H1 (cell line): ENCODE data around the gene HMGB3. TPM values are rescaled to one million over a fixed set of nuclear protein-coding genes. Genes with fewer than 3 reads are reported as not detected.

Source experiments
- CTCF ChIA-PET: fragments of 300-600 bp; sonication (Branson Sonifier 250); formaldehyde crosslinking; loops from one replicate; lab custom pipeline; 2021; ENCODE audit not compliant: partially characterized antibody; lab: Charles Lee
- POLR2A ChIA-PET: fragments of 300-600 bp; sonication (Branson Sonifier 250); formaldehyde crosslinking; loops from one replicate; lab custom pipeline; 2021; ENCODE audit warnings: inconsistent platforms; ENCODE audit not compliant: partially characterized antibody; lab: Charles Lee
- DNase-seq, 2 experiments: peaks; one replicate each; pipeline versions ENCODE4 v3.0.0 to v3.0.0-alpha.2; 2010 to 2022; ENCODE audit warnings: low spot score in 2 of 2, low read depth in 1 of 2, mixed read lengths in 1 of 2
- FAIRE-seq: peaks from 2 replicates; lab custom pipeline; 2011; peaks lifted over from hg19 to GRCh38; lab: Jason Lieb, UNC
- H2AFZ ChIP-seq: 2 replicates; pipeline ENCODE4 v1.8.1; 2012; ENCODE audit warnings: low read length, inconsistent platforms
- H2AK5ac ChIP-seq: 2 replicates; pipeline ENCODE4 v1.6.1; 2013; ENCODE audit warnings: low read depth, low read length
- H2BK120ac ChIP-seq: replicated peaks from 2 replicates; pipeline ENCODE3; 2013; ENCODE audit warnings: low read depth, low read length, inconsistent platforms
- H2BK12ac ChIP-seq: 2 replicates; pipeline ENCODE4 v1.6.1; 2013; ENCODE audit warnings: low read depth, low read length
- H2BK15ac ChIP-seq: 2 replicates; pipeline ENCODE4 v1.6.1; 2013; ENCODE audit warnings: low read length
- H2BK20ac ChIP-seq: 2 replicates; pipeline ENCODE4 v1.6.1; 2013; ENCODE audit warnings: low read length
- H2BK5ac ChIP-seq: 2 replicates; pipeline ENCODE4 v1.6.1; 2013; ENCODE audit warnings: low read depth, low read length
- H3K14ac ChIP-seq: 2 replicates; pipeline ENCODE4 v1.6.1; 2013; ENCODE audit warnings: inconsistent platforms; ENCODE audit not compliant: insufficient read length
- H3K18ac ChIP-seq: 2 replicates; pipeline ENCODE4 v1.6.1; 2013; ENCODE audit warnings: low read length; ENCODE audit errors: extremely low read depth
- H3K23ac ChIP-seq: 2 replicates; pipeline ENCODE4 v1.6.1; 2013; ENCODE audit warnings: inconsistent platforms; ENCODE audit not compliant: insufficient read length
- H3K23me2 ChIP-seq: 2 replicates; pipeline ENCODE4 v1.6.1; 2013; ENCODE audit warnings: low read depth, low read length
- H3K27ac ChIP-seq: 2 replicates; pipeline ENCODE4 v1.6.1; 2011; ENCODE audit warnings: low read depth, low read length, inconsistent platforms
- H3K27me3 ChIP-seq, 4 experiments: replicated peaks in 1 of 4; 1 replicate in 1 of 4; 2 replicates in 3 of 4; pipeline versions ENCODE4 v1.6.1 to v1.8.1; 2011 to 2013; ENCODE audit warnings: low read length in 3 of 4, mild to moderate bottlenecking in 3 of 4, inconsistent platforms in 2 of 4, mixed read lengths in 2 of 4, moderate library complexity in 1 of 4; ENCODE audit not compliant: control insufficient read depth in 3 of 4, insufficient read depth in 3 of 4; ENCODE audit errors: extremely low read depth in 1 of 4
- H3K36me3 ChIP-seq, 4 experiments: 2 replicates each; pipeline versions ENCODE4 v1.6.1 to v1.8.1; 2011 to 2013; ENCODE audit warnings: mild to moderate bottlenecking in 4 of 4, low read length in 3 of 4, moderate library complexity in 2 of 4, control low read depth in 1 of 4, inconsistent platforms in 1 of 4; ENCODE audit not compliant: insufficient read depth in 4 of 4, control insufficient read depth in 2 of 4
- H3K4ac ChIP-seq: replicated peaks from 2 replicates; pipeline ENCODE3; 2013; ENCODE audit warnings: low read length, low read depth, mixed read lengths, inconsistent platforms; ENCODE audit not compliant: insufficient read length
- H3K4me1 ChIP-seq, 4 experiments: replicated peaks in 1 of 4; 1 replicate in 1 of 4; 2 replicates in 3 of 4; pipeline versions ENCODE4 v1.6.1 to v1.8.1; 2011 to 2013; ENCODE audit warnings: low read length in 3 of 4, inconsistent platforms in 2 of 4, mixed read lengths in 1 of 4; ENCODE audit not compliant: insufficient read depth in 4 of 4, control insufficient read depth in 3 of 4
- H3K4me2 ChIP-seq, 2 experiments: 2 replicates each; pipeline versions ENCODE4 v1.6.1 to v1.8.1; 2011 to 2013; ENCODE audit warnings: low read depth in 2 of 2, low read length in 2 of 2, control low read depth in 1 of 2, inconsistent platforms in 1 of 2, mild to moderate bottlenecking in 1 of 2; ENCODE audit not compliant: insufficient read depth in 1 of 2
- H3K4me3 ChIP-seq, 4 experiments: fragments of 200-600, 300-600 bp in 1 of 4; sonication (generic), shearing (Covaris generic), sonication (Bioruptor Twin) in 1 of 4; 2 replicates each; pipeline versions ENCODE4 v1.5.1 to v1.8.1; 2011 to 2016; ENCODE audit warnings: low read length in 4 of 4, low read depth in 3 of 4, control low read depth in 2 of 4, inconsistent platforms in 2 of 4, mild to moderate bottlenecking in 2 of 4, mixed read lengths in 1 of 4, moderate library complexity in 1 of 4; ENCODE audit not compliant: insufficient read depth in 2 of 4; ENCODE audit errors: extremely low read depth in 1 of 4
- H3K56ac ChIP-seq: replicated peaks from 2 replicates; pipeline ENCODE3; 2013; ENCODE audit warnings: low read depth, mild to moderate bottlenecking, mixed read lengths, low read length, inconsistent platforms; ENCODE audit not compliant: insufficient read length
- H3K79me1 ChIP-seq: 2 replicates; pipeline ENCODE4 v1.6.1; 2013; ENCODE audit warnings: low read depth, low read length, control low read depth
- H3K79me2 ChIP-seq, 2 experiments: 2 replicates each; pipeline versions ENCODE4 v1.6.1 to v1.8.1; 2012 to 2013; ENCODE audit warnings: low read length in 2 of 2, mild to moderate bottlenecking in 2 of 2, inconsistent platforms in 1 of 2; ENCODE audit not compliant: insufficient read depth in 2 of 2, control insufficient read depth in 1 of 2
- H3K9ac ChIP-seq, 4 experiments: replicated peaks in 1 of 4; 1 replicate in 1 of 4; 2 replicates in 3 of 4; pipeline versions ENCODE4 v1.6.1 to v1.8.1; 2011 to 2013; ENCODE audit warnings: low read depth in 3 of 4, low read length in 3 of 4, control low read depth in 2 of 4, mild to moderate bottlenecking in 2 of 4, moderate library complexity in 2 of 4, inconsistent platforms in 1 of 4; ENCODE audit errors: extremely low read depth in 1 of 4
- H3K9me3 ChIP-seq, 2 experiments: 2 replicates each; pipeline versions ENCODE4 v1.6.1 to v1.8.1; 2012 to 2013; ENCODE audit warnings: mild to moderate bottlenecking in 2 of 2, moderate library complexity in 2 of 2, control low read depth in 1 of 2, inconsistent platforms in 1 of 2, low read depth in 1 of 2, low read length in 1 of 2, mixed read lengths in 1 of 2; ENCODE audit not compliant: insufficient read depth in 2 of 2
- H4K20me1 ChIP-seq, 2 experiments: replicated peaks in 1 of 2; 2 replicates each; pipeline versions ENCODE3 to v1.8.1; 2011 to 2013; ENCODE audit warnings: inconsistent platforms in 2 of 2, low read length in 2 of 2, mild to moderate bottlenecking in 1 of 2; ENCODE audit not compliant: insufficient read depth in 2 of 2, control insufficient read depth in 1 of 2
- H4K5ac ChIP-seq: 2 replicates; pipeline ENCODE4 v1.6.1; 2013; ENCODE audit warnings: low read length, low read depth, mixed read lengths, inconsistent platforms; ENCODE audit not compliant: insufficient read length
- H4K8ac ChIP-seq: 2 replicates; pipeline ENCODE4 v1.8.0; 2013; ENCODE audit warnings: mild to moderate bottlenecking, moderate library complexity, low read length, inconsistent platforms; ENCODE audit not compliant: insufficient read depth; ENCODE audit errors: extremely low read depth
- H4K91ac ChIP-seq: replicated peaks from 2 replicates; pipeline ENCODE3; 2013; ENCODE audit warnings: low read length, mixed read lengths, inconsistent platforms; ENCODE audit not compliant: insufficient read length
- CBX8 ChIP-seq: fragments of 300-800, 300-1000 bp; sonication (generic); IDR thresholded peaks from 2 replicates; pipeline ENCODE4 v1.7.1; 2016; ENCODE audit warnings: low read depth, low read length, borderline replicate concordance
- CHD1 ChIP-seq: IDR thresholded peaks from 2 replicates; pipeline ENCODE4 v1.6.1; 2012; ENCODE audit warnings: low read depth, low read length, improper control_type of control experiment
- CREB1 ChIP-seq: IDR thresholded peaks from 2 replicates; pipeline ENCODE4 v1.6.1; 2012; ENCODE audit warnings: inconsistent platforms
- JUN ChIP-seq: IDR thresholded peaks from 2 replicates; pipeline ENCODE4 v1.6.1; 2011; ENCODE audit warnings: low read depth, mild to moderate bottlenecking, improper control_type of control experiment, low read length
- SAP30 ChIP-seq: fragments of 300-600 bp; sonication (generic); IDR thresholded peaks from 2 replicates; pipeline ENCODE4 v1.7.1; 2012; ENCODE audit warnings: low read length, moderate library complexity, mild to moderate bottlenecking, inconsistent platforms; ENCODE audit not compliant: insufficient read depth, insufficient replicate concordance
- USF2 ChIP-seq: IDR thresholded peaks from 2 replicates; pipeline ENCODE4 v1.6.1; 2011; ENCODE audit warnings: low read length, improper control_type of control experiment
- WGBS, 2 experiments: shearing (Covaris generic) in 1 of 2; methylation state at CpG; one replicate each; pipeline versions ENCODE4 v1.1.6 to v1.1.7; 2013 to 2015; ENCODE audit warnings: low lambda C conversion rate in 2 of 2, mixed read lengths in 2 of 2, inconsistent platforms in 1 of 2, low coverage in 1 of 2, missing lambda C conversion rate in 1 of 2; ENCODE audit not compliant: insufficient replicate concordance in 2 of 2, insufficient coverage in 1 of 2, insufficient read length in 1 of 2; ENCODE audit errors: extremely low coverage in 1 of 2, missing lambda C conversion rate in 1 of 2; 5-methylcytosine and 5-hydroxymethylcytosine counted together
- polyA plus RNA-seq, 7 experiments: library from polyadenylated mRNA; depleted of rRNA in 3 of 7; stranded (reverse) in 5 of 7; unstranded in 2 of 7; fragments of >200 nt in 5 of 7; fragments of 200-250 nt in 2 of 7; gene quantifications; 1 replicate in 5 of 7; 2 replicates in 1 of 7; 4 replicates in 1 of 7; pipeline versions ENCODE4 v1.2.1 to v1.2.3, GENCODE V29; 2011 to 2013; ENCODE audit warnings: missing spikeins in 2 of 7, mixed read lengths in 2 of 7
- total RNA-seq: library from RNA; stranded (reverse); fragmentation: NEBNext Ultra II Directional; extraction: Animal tissue kit (Norgen Biotek cat#: 25700); gene quantifications from 2 replicates; pipeline ENCODE4 v1.2.1, GENCODE V29; 2021

The HMGB3 gene
- total and polyA plus RNA-seq, 2 of the 8 experiments (the other 6 are each of a cell fraction or from before 2014, with no cell fraction given): 55.8 to 346 TPM

- Histone ChIP-seq H2BK15ac (no peak overlapping the region), H3K4me1 (no peaks in the 10 kb centered on the region), H4K91ac (no peak overlapping the region), H3K79me1 (no peaks in the 10 kb centered on the region), H2AK5ac (no peak overlapping the region)
- POLR2A ChIA-PET: no interaction called here
- TF ChIP-seq CREB1: no peak
- no peak for TF ChIP-seq SAP30
- no peak for TF ChIP-seq USF2
- TF ChIP-seq CBX8: no peak
- no peak for TF ChIP-seq JUN
- TF ChIP-seq CHD1: no peak
- TF ChIP-seq, all 59 proteins: peak for 0
- CTCF ChIA-PET: no interaction called here
- no peak overlapping the region for H3K4me3 ChIP-seq
- no peak overlapping the region for H3K14ac ChIP-seq
- H3K56ac ChIP-seq: no peak overlapping the region
- no peak overlapping the region for H2BK20ac ChIP-seq
- no peak overlapping the region for H4K5ac ChIP-seq
- H3K36me3 ChIP-seq: no peaks in the 10 kb centered on the region
- H3K27me3 ChIP-seq: no peaks in the 10 kb centered on the region
- no peak overlapping the region for H3K9ac ChIP-seq
- no peak overlapping the region for H3K18ac ChIP-seq
- FAIRE-seq (no peak), DNase-seq (no peak)
- no peak overlapping the region for H2BK12ac ChIP-seq
- H3K4me2 ChIP-seq: no peak overlapping the region
- H4K20me1 ChIP-seq: no peaks in the 10 kb centered on the region
- no peak overlapping the region for H4K8ac ChIP-seq
- WGBS, 2 experiments: 92% methylated on average over 4 of the region's 5 CpGs; no CpG with 5 or more reads in 1 of the 2 experiments
- H3K23me2 ChIP-seq: no peaks in the 10 kb centered on the region
- no peaks in the 10 kb centered on the region for H3K79me2 ChIP-seq
- no peak overlapping the region for H2BK120ac ChIP-seq
- no peak overlapping the region for H3K23ac ChIP-seq
- no peak overlapping the region for H2BK5ac ChIP-seq
- H3K9me3 ChIP-seq: peaks cover 3 to 9% of the 10 kb centered on the region in 2 experiments; a peak in 2 of 4 replicates
- no peak overlapping the region for H3K27ac ChIP-seq
- H3K4ac ChIP-seq: no peak overlapping the region
- H2AFZ ChIP-seq: no peak overlapping the region
These were observed 30.1 kb downstream of the HMGB3 start for GRCh38 chrX:151013164-151013743.
